ENCODE data around the gene CALN1.

DNA sequence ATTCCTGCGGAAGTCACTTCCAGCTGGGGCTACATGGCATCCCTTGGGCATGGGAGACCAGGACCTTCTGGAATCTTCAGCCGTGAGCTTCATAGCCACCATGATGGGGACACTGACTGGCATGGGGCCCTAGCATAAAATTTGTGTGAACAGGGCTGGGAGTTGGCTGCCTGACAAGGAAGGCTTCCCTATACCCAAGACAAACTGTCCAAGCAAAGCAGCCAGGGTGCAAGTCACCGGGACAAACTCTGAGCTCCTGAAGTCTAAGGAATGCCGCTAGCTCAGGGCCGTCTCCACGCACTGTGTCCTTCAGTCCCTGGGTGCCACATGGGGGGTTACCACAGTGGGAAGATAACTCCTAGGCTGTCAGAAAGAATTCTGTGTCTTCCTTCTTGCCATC, 627.4 kb downstream of the CALN1 start:
- TF ChIP-seq, protein P1, sequence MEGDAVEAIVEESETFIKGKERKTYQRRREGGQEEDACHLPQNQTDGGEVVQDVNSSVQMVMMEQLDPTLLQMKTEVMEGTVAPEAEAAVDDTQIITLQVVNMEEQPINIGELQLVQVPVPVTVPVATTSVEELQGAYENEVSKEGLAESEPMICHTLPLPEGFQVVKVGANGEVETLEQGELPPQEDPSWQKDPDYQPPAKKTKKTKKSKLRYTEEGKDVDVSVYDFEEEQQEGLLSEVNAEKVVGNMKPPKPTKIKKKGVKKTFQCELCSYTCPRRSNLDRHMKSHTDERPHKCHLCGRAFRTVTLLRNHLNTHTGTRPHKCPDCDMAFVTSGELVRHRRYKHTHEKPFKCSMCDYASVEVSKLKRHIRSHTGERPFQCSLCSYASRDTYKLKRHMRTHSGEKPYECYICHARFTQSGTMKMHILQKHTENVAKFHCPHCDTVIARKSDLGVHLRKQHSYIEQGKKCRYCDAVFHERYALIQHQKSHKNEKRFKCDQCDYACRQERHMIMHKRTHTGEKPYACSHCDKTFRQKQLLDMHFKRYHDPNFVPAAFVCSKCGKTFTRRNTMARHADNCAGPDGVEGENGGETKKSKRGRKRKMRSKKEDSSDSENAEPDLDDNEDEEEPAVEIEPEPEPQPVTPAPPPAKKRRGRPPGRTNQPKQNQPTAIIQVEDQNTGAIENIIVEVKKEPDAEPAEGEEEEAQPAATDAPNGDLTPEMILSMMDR (IDR thresholded peaks at IDR 0.05): no peak
- TF ChIP-seq POLR2A (IDR thresholded peaks at IDR 0.05): no peak
